ENCODE data around the gene VPS45.

Gene VPS45

GRCh38 chr1:150194381-150195031 is 126.9 kb downstream of the VPS45 start:
- DNase-seq (ENCODE audit: low spot score) = no peak
